ENCODE results near the gene MORN4. TPM values are rescaled to one million over a fixed set of nuclear protein-coding genes. Genes with fewer than 3 reads are reported as not detected.
"Not testable (repeated sequence)": the region's sequence is repeated elsewhere in the genome, so short reads cannot be mapped to it uniquely, and the experiment has no call there.

MORN4 gene
- total and polyA plus RNA-seq, 11 donors: 7.2 to 31.7 (median 12.8) TPM

DNA sequence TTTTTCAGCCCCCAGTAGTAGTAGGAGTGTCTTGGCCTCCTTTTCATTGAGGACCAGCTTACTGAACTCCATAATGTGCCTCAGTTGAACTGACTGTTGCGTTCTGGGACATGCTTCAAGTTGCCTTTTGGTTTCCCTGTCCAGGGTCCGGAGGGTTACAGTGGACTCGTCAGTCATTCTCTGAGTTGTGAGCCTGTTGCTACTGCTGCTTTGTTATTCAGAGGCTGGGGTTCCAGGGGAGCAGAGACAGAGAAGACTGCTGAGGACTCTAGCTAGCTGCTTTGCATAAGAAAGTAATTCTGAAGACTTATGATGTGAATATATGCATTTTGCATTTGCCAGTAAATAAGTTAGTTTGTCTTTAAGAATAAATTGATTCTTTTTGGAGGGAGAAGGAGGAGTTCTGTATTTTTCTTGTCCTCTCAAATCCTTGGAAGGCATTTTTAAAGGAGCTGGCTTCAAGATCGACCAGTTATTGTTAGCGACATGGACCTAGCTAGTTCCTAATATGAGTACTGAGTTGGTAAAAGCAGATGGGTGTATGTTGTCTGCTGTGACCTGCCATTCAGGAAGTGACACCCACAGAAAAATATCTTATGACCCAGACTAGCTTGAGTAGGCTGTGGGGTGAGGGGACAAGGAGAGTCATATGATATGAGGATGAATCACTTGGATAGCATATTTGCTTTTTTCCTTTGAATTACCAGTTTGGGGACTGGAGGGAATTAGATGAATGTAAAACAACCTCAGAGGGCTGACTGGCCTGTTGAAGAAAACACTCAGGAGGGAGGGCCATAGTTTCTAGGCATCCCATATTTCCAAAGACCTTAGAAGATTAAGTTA, 15.5 kb upstream of the MORN4 start:
- ATAC-seq: peak; percentile 76 to 91 (median 86)
- peak in 1 of 5 donors; percentile 19 for DNase-seq
- Histone ChIP-seq H3K9me3 (no peaks in the 10 kb centered on the region), H3K36me3 (peaks cover 4 to 65% (median 57%) of the 10 kb centered on the region in 9 donors), H3K27me3 (no peaks in the 10 kb centered on the region), H3K27ac (peak overlapping the region in 8 of 12 donors; percentile 26 to 91 (median 47)), H3K4me3 (no peak overlapping the region), H3K4me1 (peaks cover 0 to 67% (median 11%) of the 10 kb centered on the region in 12 donors)
- TF ChIP-seq, protein P1, sequence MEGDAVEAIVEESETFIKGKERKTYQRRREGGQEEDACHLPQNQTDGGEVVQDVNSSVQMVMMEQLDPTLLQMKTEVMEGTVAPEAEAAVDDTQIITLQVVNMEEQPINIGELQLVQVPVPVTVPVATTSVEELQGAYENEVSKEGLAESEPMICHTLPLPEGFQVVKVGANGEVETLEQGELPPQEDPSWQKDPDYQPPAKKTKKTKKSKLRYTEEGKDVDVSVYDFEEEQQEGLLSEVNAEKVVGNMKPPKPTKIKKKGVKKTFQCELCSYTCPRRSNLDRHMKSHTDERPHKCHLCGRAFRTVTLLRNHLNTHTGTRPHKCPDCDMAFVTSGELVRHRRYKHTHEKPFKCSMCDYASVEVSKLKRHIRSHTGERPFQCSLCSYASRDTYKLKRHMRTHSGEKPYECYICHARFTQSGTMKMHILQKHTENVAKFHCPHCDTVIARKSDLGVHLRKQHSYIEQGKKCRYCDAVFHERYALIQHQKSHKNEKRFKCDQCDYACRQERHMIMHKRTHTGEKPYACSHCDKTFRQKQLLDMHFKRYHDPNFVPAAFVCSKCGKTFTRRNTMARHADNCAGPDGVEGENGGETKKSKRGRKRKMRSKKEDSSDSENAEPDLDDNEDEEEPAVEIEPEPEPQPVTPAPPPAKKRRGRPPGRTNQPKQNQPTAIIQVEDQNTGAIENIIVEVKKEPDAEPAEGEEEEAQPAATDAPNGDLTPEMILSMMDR (IDR thresholded peaks at IDR 0.05): no peak
- no peak for TF ChIP-seq POLR2A (IDR thresholded peaks at IDR 0.05)
- intact Hi-C loops (cut with DNase I): no loop called here
- 72 to 85% (median 78%) methylated on average over 5 of the region's 5 CpGs for WGBS, 4 donors

DNA sequence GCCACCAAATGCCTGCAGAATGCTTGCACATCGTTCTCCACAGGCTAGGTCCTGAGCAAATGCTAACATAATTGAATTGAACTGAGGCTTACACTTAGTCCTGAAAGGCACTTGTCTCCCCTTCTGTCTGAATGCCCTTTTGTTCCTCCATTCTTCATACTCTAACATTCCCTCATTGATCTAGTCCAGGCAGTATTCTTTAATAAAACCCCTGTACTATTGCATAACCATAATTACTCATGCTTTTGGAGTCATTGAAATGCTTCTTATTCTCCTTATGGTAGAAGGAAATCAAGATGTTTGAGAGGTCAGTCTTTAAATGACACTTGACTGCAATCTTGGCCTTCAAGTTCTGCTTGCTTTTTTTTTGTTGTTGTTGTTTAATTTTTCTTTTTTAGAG, 14.3 kb upstream of the MORN4 start:
- Histone ChIP-seq H3K27me3 (no peaks in the 10 kb centered on the region), H3K9me3 (no peaks in the 10 kb centered on the region), H3K4me3 (no peak overlapping the region), H3K27ac (peak overlapping the region in 1 of 12 donors; percentile 91), H3K4me1 (peaks cover 0 to 55% (median 11%) of the 10 kb centered on the region in 12 donors), H3K36me3 (peaks cover 4 to 59% (median 47%) of the 10 kb centered on the region in 9 donors)
- intact Hi-C loops (cut with DNase I): no loop called here
- TF ChIP-seq, protein P1 (IDR thresholded peaks at IDR 0.05): no peak
- TF ChIP-seq POLR2A (IDR thresholded peaks at IDR 0.05): no peak
- ATAC-seq (peak in 2 of 4 donors; percentile 8 to 41), DNase-seq (no peak)
- 87 to 100% (median 95%) methylated on average over 1 of the region's 1 CpG for WGBS, 4 donors

DNA sequence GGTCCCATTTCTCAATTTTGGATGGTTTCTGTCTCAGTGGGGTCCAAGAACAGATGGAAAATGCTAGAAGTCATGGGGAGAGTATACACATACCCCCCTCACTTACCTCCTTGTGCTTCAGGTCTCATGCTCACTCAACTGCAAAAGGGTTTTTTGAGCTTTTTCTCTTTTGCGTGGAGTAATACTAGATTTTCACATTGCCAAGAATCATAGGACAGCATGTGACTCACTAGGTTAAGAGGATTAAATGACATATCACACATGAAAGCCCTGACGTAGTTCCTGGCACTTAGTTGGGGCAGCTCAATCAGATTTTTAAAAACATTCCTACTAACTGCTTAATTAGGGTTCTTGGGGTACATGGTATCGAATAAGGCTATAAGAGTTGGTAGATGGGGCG, 11.6 kb upstream of the MORN4 start:
- Histone ChIP-seq H3K4me1 (peaks cover 0 to 46% (median 23%) of the 10 kb centered on the region in 12 donors), H3K27ac (no peak overlapping the region), H3K27me3 (no peaks in the 10 kb centered on the region), H3K9me3 (no peaks in the 10 kb centered on the region), H3K36me3 (peaks cover 0 to 38% (median 27%) of the 10 kb centered on the region in 9 donors), H3K4me3 (no peak overlapping the region)
- TF ChIP-seq, protein P1 (IDR thresholded peaks at IDR 0.05): no peak
- TF ChIP-seq POLR2A (IDR thresholded peaks at IDR 0.05): no peak
- 86 to 94% (median 94%) methylated on average over 4 of the region's 4 CpGs for WGBS, 4 donors
- DNase-seq (no peak), ATAC-seq (no peak)
- intact Hi-C loops (cut with DNase I): loop anchor here in 1 of 10 donors (5.0 kb wide), 1 partner anchor 42 kb away; the partner anchor contains the start of gene AVPI1

DNA sequence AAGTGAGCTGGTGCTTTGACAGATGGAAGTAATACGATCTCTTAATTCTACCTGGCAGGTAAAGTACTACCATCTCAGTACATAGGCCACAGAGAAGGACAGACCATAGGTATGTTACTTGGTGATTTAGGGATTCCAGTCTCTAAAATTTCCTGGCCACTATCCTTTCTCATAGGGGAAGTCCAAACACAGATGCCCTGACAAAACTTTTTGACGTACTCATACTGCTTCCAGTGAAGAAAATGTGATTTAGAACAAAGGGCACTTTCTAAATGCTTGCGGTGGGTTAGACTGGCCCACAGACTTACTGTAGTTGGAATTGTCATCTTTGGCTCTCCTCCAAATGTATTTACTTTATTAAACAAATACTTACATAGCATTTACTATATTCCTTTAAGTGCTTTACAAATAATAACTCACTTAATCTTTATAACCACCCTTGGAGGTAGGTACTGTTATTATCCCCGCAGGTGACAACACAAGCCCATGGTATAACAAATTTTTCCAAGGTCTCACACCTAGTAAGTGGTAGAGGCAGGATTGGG, 10.2 kb upstream of the MORN4 start:
- Histone ChIP-seq H3K9me3 (no peaks in the 10 kb centered on the region), H3K4me3 (no peak overlapping the region), H3K4me1 (peaks cover 0 to 35% (median 13%) of the 10 kb centered on the region in 12 donors), H3K27me3 (no peaks in the 10 kb centered on the region), H3K36me3 (peaks cover 0 to 38% (median 27%) of the 10 kb centered on the region in 9 donors), H3K27ac (no peak overlapping the region)
- DNase-seq (no peak), ATAC-seq (no peak)
- 96 to 97% (median 97%) methylated on average over 4 of the region's 4 CpGs for WGBS, 4 donors
- intact Hi-C loops (cut with DNase I): loop anchor here in 1 of 10 donors (5.0 kb wide), 1 partner anchor 44 kb away; the partner anchor contains the start of gene AVPI1
- no peak for TF ChIP-seq POLR2A (IDR thresholded peaks at IDR 0.05)
- TF ChIP-seq, protein P1 (IDR thresholded peaks at IDR 0.05): no peak

DNA sequence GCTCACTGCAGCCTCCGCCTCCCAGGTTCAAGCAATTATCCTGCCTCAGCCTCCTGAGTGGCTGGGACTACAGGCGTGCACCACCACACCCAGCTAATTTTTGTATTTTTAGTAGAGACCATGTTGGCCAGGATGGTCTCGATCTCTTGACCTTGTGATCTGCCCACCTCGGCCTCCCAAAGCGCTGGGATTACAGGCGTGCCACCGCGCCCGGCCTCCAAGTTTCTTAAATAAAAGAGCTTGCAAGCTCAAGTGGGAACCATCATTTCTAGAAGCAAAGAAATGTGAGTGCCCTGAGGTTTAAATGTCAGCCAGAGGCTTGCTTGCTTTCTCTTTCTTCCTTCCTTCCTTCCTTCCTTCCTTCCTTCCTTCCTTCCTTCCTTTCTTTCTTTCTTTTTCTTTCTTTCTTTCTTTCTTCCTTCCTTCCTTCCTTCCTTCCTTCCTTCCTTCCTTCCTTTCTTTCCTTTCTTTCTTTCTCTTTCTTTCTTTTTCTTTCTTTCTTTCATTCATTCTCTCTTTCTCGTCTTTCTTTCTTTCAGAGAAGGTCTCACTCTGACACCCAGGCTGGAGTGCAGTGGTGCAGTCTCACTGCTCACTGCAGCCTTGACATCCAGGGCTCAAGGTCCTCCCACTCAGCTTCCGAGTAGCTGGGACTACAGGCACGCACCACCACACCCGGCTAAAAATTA, 9.3 kb upstream of the MORN4 start:
- WGBS, 4 donors: 95 to 97% (median 96%) methylated on average over 13 of the region's 13 CpGs
- not testable (repeated sequence) for DNase-seq
- H3K4me3 ChIP-seq: peak overlapping the region in 5 of 12 donors; percentile 68 to 93 (median 83)

More for the DNA sequence above, 9.3 kb upstream of the MORN4 start:
- not testable (repeated sequence) for H3K27ac ChIP-seq, ATAC-seq, H3K27me3 ChIP-seq, H3K9me3 ChIP-seq
- intact Hi-C loops (cut with DNase I): loop anchor here in 1 of 10 donors (5.0 kb wide), 1 partner anchor 45 kb away; the partner anchor contains the start of gene AVPI1
- Histone ChIP-seq H3K36me3 (peaks cover 0 to 38% (median 27%) of the 10 kb centered on the region in 9 donors), H3K4me1 (peaks cover 0 to 26% (median 12%) of the 10 kb centered on the region in 12 donors)

Measured in heart left ventricle (tissue), 16 donors.